Iris pigment epithelial cell (primary cell): ENCODE results near the gene WDR6.

Source experiments
- DNase-seq: peaks from one replicate; pipeline ENCODE4 v3.0.0-alpha.2; 2011; ENCODE audit warnings: low read depth

The WDR6 gene

GRCh38 chr3:49013738-49014660, 6.8 kb downstream of the WDR6 start:
- peak; percentile 43 for DNase-seq

- DNase-seq, result no peak
Observed at GRCh38 chr3:49015072-49015471, 7.9 kb downstream of the WDR6 start.

DNA sequence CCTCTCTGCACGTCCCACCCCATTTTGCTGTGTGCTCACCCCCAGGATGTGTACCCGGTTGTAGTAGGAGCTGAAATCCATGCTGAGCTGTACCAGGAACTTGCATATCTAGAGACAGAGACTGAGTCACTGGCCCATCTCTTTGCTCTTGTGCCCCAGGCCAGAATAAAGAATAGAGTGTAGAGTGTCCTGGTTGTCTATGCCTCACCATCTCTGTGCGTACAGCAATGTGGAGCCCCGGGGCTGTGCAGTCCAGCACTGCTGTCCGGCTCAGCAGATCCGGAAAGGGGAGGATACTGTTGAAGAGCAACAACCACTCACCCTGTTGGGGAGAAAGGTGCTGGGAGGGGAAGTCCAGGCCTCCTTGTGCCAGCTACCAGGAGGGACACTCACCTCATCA, 8.6 kb downstream of the WDR6 start:
- no peak for DNase-seq

- no peak for DNase-seq
Observed at GRCh38 chr3:49016414-49017228, 9.4 kb downstream of the WDR6 start.

- DNase-seq, result no peak
Observed at GRCh38 chr3:49017229-49017970, 10.2 kb downstream of the WDR6 start.

GRCh38 chr3:49017971-49018706, 10.9 kb downstream of the WDR6 start, which contains the start of gene DALRD3:
TSS of gene DALRD3 (minus strand) at chr3:49018580. CDS start at chr3:49018564, 16 bp downstream.
- DNase-seq, result peak; percentile 73

DNA sequence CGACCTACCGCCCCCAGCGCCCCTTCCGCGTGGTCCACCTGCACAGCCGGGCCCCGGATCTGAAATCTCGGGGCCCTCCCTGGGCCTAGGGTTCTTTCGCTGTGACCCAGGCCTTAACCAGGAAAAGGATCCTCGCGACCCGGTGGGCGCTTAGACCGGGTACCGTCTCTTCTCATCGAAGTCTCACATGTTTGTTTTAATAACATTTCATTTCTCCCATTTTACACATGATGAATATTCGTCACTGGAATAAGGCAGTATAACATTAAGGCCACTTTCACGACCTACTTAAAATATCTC, 11.5 kb downstream of the WDR6 start:
- DNase-seq, result no peak

DNA sequence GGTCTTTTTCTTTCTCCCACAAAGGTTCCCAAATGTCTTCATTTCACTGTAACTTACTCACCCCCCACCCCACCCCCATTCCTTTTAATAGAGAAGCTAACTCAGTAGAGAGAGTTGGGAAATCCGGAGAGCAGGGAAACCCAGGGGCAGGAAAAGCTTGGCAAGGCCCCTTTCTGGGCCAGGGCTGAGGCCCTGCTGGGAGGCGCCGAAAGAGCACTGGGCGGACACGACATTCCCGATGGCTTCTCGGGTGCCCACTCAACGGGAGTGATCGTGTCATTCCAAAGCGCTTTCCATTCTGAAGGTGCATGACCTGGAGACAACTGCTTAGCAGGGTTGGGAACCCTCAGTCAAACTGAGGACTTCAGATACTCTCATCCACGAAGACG, 12.7 kb downstream of the WDR6 start:
- no peak for DNase-seq

DNA sequence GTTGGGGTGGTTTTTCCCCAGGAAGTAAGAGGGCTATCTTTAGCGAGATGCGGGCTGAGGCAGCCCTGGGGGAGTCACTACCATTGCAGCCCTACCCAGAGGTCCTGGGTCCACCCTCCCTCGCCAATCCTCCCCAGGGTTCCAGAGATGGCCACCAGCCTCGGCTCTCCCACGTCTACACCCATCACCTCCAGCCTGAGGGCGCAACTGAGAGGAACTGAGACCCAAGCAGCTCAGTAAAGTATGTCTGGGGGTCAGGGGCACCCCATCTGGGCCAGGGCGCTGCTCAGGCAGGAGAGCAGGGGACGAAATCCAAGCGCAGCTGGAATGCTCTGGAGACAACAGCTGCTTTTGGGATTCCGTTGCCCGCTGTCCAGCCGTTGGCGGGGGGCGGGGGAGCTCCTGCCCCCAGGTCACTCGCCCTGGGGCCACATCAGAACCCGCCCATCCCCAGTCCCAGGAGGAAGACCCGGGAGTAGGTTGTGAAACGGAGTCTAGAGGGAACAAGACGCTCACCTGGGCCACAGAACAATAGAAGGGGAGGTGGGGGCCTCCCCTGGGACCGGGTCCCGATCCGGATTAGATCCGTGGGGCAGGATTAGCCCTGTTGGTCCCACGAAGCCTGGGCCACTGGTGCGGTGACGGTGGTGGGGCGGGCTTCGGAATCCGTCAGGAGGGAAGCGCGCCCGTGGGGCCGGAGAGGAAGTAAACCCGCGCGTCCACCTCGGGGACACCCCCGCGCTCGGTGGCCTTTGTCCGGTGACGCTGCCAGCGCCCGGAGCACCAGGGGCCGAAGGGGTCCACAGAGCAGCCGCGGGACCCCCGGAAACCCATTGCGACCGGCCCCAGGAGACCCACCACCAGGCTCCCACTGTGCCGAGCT, 13.4 kb downstream of the WDR6 start:
- DNase-seq, result no peak

- DNase-seq, result peak; percentile 96
Observed at GRCh38 chr3:49021213-49021812, 14.1 kb downstream of the WDR6 start.

- peak; percentile 94 for DNase-seq
Observed at GRCh38 chr3:49021813-49022687, 14.9 kb downstream of the WDR6 start, which contains the start of gene NDUFAF3. TSS of gene NDUFAF3 (plus strand) at chr3:49022121. CDS start at chr3:49022145, 24 bp downstream.

DNA sequence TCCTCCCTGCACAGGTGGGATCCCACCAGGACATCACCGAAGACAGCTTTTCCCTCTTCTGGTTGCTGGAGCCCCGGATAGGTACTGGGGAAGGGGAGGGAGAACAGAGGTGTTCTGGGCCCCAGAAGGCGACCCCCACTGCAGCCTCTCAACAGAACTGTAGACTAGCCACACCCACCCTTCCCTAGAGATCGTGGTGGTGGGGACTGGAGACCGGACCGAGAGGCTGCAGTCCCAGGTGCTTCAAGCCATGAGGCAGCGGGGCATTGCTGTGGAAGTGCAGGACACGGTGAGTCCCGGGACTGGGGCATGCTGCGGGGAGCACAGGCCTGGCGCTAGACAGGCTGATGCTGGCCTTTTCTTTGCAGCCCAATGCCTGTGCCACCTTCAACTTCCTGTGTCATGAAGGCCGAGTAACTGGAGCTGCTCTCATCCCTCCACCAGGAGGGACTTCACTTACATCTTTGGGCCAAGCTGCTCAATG, 15.5 kb downstream of the WDR6 start:
- no peak for DNase-seq

- DNase-seq, result no peak
Observed at GRCh38 chr3:49023775-49024174, 16.6 kb downstream of the WDR6 start.

- no peak for DNase-seq
Observed at GRCh38 chr3:49024449-49024848, 17.3 kb downstream of the WDR6 start.

DNA sequence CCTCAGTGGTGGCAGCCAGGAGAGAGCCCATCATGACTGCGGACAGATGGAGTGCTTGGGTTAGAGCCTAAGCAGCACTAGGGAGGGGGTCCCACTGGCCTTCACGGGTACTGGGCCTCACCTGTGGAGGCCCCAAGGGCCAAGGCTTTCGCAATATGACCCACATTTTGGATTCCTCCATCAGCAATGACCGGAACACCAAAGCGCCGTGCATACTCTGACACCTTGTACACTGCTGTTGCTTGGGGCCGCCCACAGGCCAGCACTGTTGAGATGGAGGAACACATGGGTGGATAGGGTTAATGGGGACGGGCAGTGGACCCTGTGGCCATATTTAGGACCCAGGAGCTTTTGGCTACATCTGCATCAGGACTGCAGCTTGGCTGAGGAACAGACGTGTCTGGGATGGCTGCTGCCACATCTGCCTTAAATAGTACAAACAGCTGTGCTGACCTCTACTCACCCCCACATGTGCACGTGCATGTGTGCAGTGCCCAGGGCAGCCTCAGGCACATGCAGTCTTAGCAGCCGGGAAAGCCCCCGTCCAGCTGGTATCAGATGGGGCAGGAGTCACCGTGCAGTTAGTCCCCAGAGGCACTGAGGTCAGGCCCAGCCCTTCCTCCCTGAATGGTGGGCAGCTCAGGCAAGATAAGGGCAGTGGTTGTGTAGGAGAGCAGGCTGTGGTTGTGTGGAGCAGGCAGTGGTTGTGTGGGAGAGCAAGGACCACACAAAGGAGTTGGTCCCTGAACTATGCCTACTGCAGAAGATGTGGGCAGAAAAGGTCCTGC, 18.0 kb downstream of the WDR6 start:
- DNase-seq, result no peak

- no peak for DNase-seq
Observed at GRCh38 chr3:49025793-49026520, 18.8 kb downstream of the WDR6 start.

DNA sequence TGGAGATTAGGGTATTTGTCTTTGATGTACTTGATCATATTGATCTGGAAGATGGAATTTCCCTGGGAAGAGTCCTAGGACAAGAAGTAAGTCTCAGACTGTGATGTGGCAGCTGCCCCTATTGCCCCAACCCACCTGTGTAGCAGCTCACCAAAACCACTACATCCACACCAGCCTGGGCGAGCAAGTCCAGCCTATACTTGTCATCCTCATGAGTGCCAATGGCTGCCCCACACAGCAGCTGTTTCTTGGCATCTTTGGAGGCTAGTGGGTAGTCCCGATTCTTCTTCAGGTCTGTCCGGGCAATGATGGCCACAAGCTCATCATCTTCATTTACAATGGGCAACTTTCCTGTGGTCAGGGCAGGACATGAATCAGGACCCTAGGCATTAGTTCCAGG, 19.3 kb downstream of the WDR6 start:
- no peak for DNase-seq

DNA sequence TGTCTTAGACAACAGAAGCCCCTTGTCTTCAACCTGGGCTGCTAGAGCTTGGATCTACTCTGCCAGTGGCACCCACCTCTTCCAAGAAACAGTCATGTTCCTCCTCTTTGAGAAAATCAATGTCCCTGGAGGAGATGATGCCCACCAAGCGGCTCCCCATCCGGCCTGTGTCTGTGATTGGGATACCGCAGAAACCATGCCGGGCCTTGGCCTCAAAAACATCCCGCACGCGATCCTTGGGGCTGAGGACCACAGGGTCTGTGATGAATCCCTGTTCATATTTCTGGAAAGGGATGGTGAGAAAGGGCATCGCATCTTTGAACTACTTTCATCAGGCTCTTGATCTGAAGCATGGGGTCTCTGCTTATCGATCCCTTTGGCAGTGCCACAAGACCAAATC, 20.4 kb downstream of the WDR6 start:
- DNase-seq, result no peak
